GM23338 (cell line): ENCODE measurements around the gene RPL32. TPM values are rescaled to one million over a fixed set of nuclear protein-coding genes. Genes with fewer than 3 reads are reported as not detected.

Experiments used
- ATAC-seq: fragments of 200-7000 bp; cut with Tn5 transposase; 3 replicates; pipeline ENCODE4 v1.9.1; 2020
- DNase-seq: peaks from one replicate; pipeline ENCODE4 v3.0.0-alpha.2; 2015; ENCODE audit warnings: low spot score
- H2AFZ ChIP-seq: fragments of 200-600 bp; sonication (generic); 2 replicates; pipeline ENCODE4 v1.8.0; 2016; ENCODE audit warnings: antibody characterized with exemption, mild to moderate bottlenecking, moderate library complexity
- H3F3A ChIP-seq: fragments of 200-600 bp; sonication (generic); replicated peaks from 2 replicates; pipeline ENCODE4 v1.8.0; 2017; ENCODE audit warnings: antibody characterized with exemption, mixed run types, low read depth
- H3K27ac ChIP-seq: fragments of 200-600 bp; sonication (generic); 2 replicates; pipeline ENCODE4 v1.6.1; 2016; ENCODE audit warnings: low read depth
- H3K27me3 ChIP-seq: fragments of 200-600 bp; sonication (generic); 2 replicates; pipeline ENCODE4 v1.8.0; 2016; ENCODE audit warnings: mild to moderate bottlenecking, mixed run types, moderate library complexity; ENCODE audit not compliant: insufficient read depth
- H3K36me3 ChIP-seq: fragments of 200-600 bp; sonication (generic); 2 replicates; pipeline ENCODE4 v1.8.0; 2016; ENCODE audit warnings: mild to moderate bottlenecking; ENCODE audit not compliant: insufficient read depth
- H3K4me1 ChIP-seq: fragments of 200-600 bp; sonication (generic); 2 replicates; pipeline ENCODE4 v1.8.0; 2016; ENCODE audit warnings: mild to moderate bottlenecking, moderate library complexity; ENCODE audit not compliant: insufficient read depth
- H3K4me2 ChIP-seq: fragments of 200-600 bp; sonication (generic); 2 replicates; pipeline ENCODE4 v1.7.1; 2017; ENCODE audit warnings: mixed run types
- H3K4me3 ChIP-seq: fragments of 200-600 bp; sonication (generic); 2 replicates; pipeline ENCODE4 v1.6.1; 2016; ENCODE audit warnings: mixed run types
- H3K79me2 ChIP-seq: fragments of 200-600 bp; sonication (generic); replicated peaks from 2 replicates; pipeline ENCODE4 v1.8.0; 2017; ENCODE audit warnings: mild to moderate bottlenecking; ENCODE audit not compliant: insufficient read depth
- H3K9me2 ChIP-seq: fragments of 200-600 bp; sonication (generic); 2 replicates; pipeline ENCODE4 v1.8.0; 2017; ENCODE audit not compliant: insufficient read depth
- H4K20me1 ChIP-seq: fragments of 200-600 bp; sonication (generic); replicated peaks from 2 replicates; pipeline ENCODE4 v1.8.0; 2017; ENCODE audit warnings: mild to moderate bottlenecking; ENCODE audit not compliant: insufficient read depth
- H3K27ac Mint-ChIP-seq: 2 replicates; pipeline ENCODE4 v1.8.0; 2020; ENCODE audit warnings: inconsistent platforms, mild to moderate bottlenecking, moderate library complexity, mixed read lengths
- H3K27me3 Mint-ChIP-seq: 3 replicates; pipeline ENCODE4 v1.8.0; 2022; ENCODE audit warnings: low read depth, mild to moderate bottlenecking, moderate library complexity, mixed read lengths, inconsistent platforms; ENCODE audit not compliant: insufficient read depth, poor library complexity
- H3K36me3 Mint-ChIP-seq: 3 replicates; pipeline ENCODE4 v1.8.0; 2021; ENCODE audit warnings: low read depth, mild to moderate bottlenecking, inconsistent platforms, moderate library complexity, mixed read lengths
- H3K4me1 Mint-ChIP-seq: 3 replicates; pipeline ENCODE4 v1.8.0; 2020; ENCODE audit warnings: mild to moderate bottlenecking, inconsistent platforms, mixed read lengths
- H3K4me3 Mint-ChIP-seq: 3 replicates; pipeline ENCODE4 v1.8.0; 2021; ENCODE audit warnings: moderate library complexity, mild to moderate bottlenecking, inconsistent platforms, mixed read lengths
- H3K9me3 Mint-ChIP-seq: 3 replicates; pipeline ENCODE4 v1.8.0; 2020; ENCODE audit warnings: moderate library complexity, mild to moderate bottlenecking, inconsistent platforms, mixed read lengths
- CREB1 ChIP-seq: fragments of 250-450 bp; sonication (Bioruptor Pico); IDR thresholded peaks from 2 replicates; pipeline ENCODE4 v1.5.0; 2020; ENCODE audit warnings: low read depth, mild to moderate bottlenecking, moderate library complexity
- CTCF ChIP-seq, 2 experiments: fragments of 200-600 bp in 1 of 2; sonication (generic) in 1 of 2; conservative IDR thresholded peaks; 2 replicates each; pipeline versions ENCODE4 v1.5.1 to v1.6.1; 2016 to 2017; ENCODE audit warnings: antibody characterized with exemption in 2 of 2, low read depth in 2 of 2, mild to moderate bottlenecking in 2 of 2, moderate library complexity in 1 of 2
- EZH2 ChIP-seq: fragments of 200-600 bp; sonication (generic); IDR thresholded peaks from one replicate; pipeline ENCODE4 v1.8.0; 2017; ENCODE audit warnings: antibody characterized with exemption, mild to moderate bottlenecking, low read depth; ENCODE audit not compliant: unreplicated experiment
- EZH2phosphoT487 ChIP-seq: fragments of 200-600 bp; sonication (generic); IDR thresholded peaks from one replicate; pipeline ENCODE4 v1.8.1; 2018; ENCODE audit warnings: antibody characterized with exemption; ENCODE audit not compliant: unreplicated experiment
- JUNB ChIP-seq: IDR thresholded peaks from one replicate; pipeline ENCODE4 v1.6.1; 2016; ENCODE audit warnings: antibody characterized with exemption; ENCODE audit not compliant: unreplicated experiment
- NANOG ChIP-seq: IDR thresholded peaks from 2 replicates; pipeline ENCODE4 v1.6.1; 2016; ENCODE audit warnings: antibody characterized with exemption, borderline replicate concordance
- POLR2AphosphoS5 ChIP-seq: IDR thresholded peaks from 2 replicates; pipeline ENCODE4 v1.6.1; 2016; ENCODE audit warnings: antibody characterized with exemption, low read depth
- REST ChIP-seq: IDR thresholded peaks from one replicate; pipeline ENCODE4 v1.6.1; 2018; ENCODE audit warnings: antibody characterized with exemption; ENCODE audit not compliant: unreplicated experiment
- ZNF114 ChIP-seq: fragments of 250-450 bp; sonication (Bioruptor Pico); IDR thresholded peaks from 2 replicates; pipeline ENCODE4 v1.5.0; 2020; ENCODE audit warnings: mild to moderate bottlenecking, moderate library complexity
- polyA plus RNA-seq: library from polyadenylated mRNA; unstranded; fragments of >200 nt; fragmentation: Nextera tagmentation; extraction: Ambion mirVana; gene quantifications from 2 replicates; pipeline ENCODE4 v1.2.1, GENCODE V29; 2016
- total RNA-seq: library from RNA; depleted of rRNA; stranded (reverse); fragments of >200 nt; shearing (Covaris generic); gene quantifications from 2 replicates; pipeline ENCODE4 v1.2.3, GENCODE V29; 2014

RPL32 gene
- total and polyA plus RNA-seq, 2 experiments from 2014 or later = 561 to 2,550 TPM

GRCh38 chr3:12877040-12877439 is 35.7 kb upstream of the RPL32 start (continued):
- TF ChIP-seq EZH2phosphoT487 (no peak), NANOG (no peak), JUNB (no peak), CREB1 (no peak), ZNF114 (CRISPR knock-in tag) (no peak)

- DNase-seq (peak; percentile 91), ATAC-seq (peak; percentile 91)
- Histone ChIP-seq H3K4me3 (peak overlapping the region; percentile 60), H2AFZ (peak overlapping the region; percentile 95), H3K9me2 (no peaks in the 10 kb centered on the region), H3K4me2 (peak overlapping the region; percentile 84), H3K79me2 (no peaks in the 10 kb centered on the region), H3K27ac (no peak overlapping the region), H3K36me3 (no peaks in the 10 kb centered on the region), H4K20me1 (no peaks in the 10 kb centered on the region), H3F3A (no peaks in the 10 kb centered on the region), H3K4me1 (no peaks in the 10 kb centered on the region), H3K27me3 (peaks cover 11% of the 10 kb centered on the region)
- Mint-ChIP-seq H3K36me3 (no peaks in the 10 kb centered on the region), H3K4me3 (peak overlapping the region; percentile 67), H3K27ac (no peak overlapping the region), H3K9me3 (no peaks in the 10 kb centered on the region), H3K27me3 (peaks cover 17% of the 10 kb centered on the region), H3K4me1 (peaks cover 11% of the 10 kb centered on the region; the same call in 2 of the 3 replicates)
- TF ChIP-seq POLR2AphosphoS5 (no peak), JUNB (no peak), REST (no peak), CTCF (conservative IDR thresholded peaks at IDR 0.05; ENCODE audit: low read depth in 2 of 2) (peak; percentile 42 to 64), EZH2 (no peak), ZNF114 (CRISPR knock-in tag) (no peak)
These were observed 34.8 kb upstream of the RPL32 start for GRCh38 chr3:12875857-12876836.
